Urothelium cell line (cell line): ENCODE results near the gene GSG1L.
"Not testable (repeated sequence)": the region's sequence is repeated elsewhere in the genome, so short reads cannot be mapped to it uniquely, and the experiment has no call there.

Experiments used
- DNase-seq: peaks from one replicate; pipeline ENCODE4 v3.0.0; 2011; ENCODE audit warnings: low spot score, mixed read lengths
- FAIRE-seq: peaks from 2 replicates; lab custom pipeline; 2011; peaks lifted over from hg19 to GRCh38; lab: Jason Lieb, UNC

Gene GSG1L

GRCh38 chr16:27959914-27960313, 103.6 kb downstream of the GSG1L start:
- FAIRE-seq = no peak
- DNase-seq = no peak

GRCh38 chr16:27954191-27954590, 109.3 kb downstream of the GSG1L start:
- FAIRE-seq (no peak), DNase-seq (no peak)

GRCh38 chr16:27952811-27953210, 110.7 kb downstream of the GSG1L start:
- DNase-seq (no peak), FAIRE-seq (no peak)

GRCh38 chr16:27951489-27952120, 111.9 kb downstream of the GSG1L start:
- DNase-seq (peak; percentile 18), FAIRE-seq (no peak)

GRCh38 chr16:27950206-27950887, 113.2 kb downstream of the GSG1L start:
- FAIRE-seq = no peak
- DNase-seq = no peak

- FAIRE-seq = no peak
Observed at GRCh38 chr16:27947696-27948095, 115.8 kb downstream of the GSG1L start.

GRCh38 chr16:27945233-27945973, 118.1 kb downstream of the GSG1L start:
- no peak for FAIRE-seq
- DNase-seq = no peak

More at GRCh38 chr16:27947696-27948095, 115.8 kb downstream of the GSG1L start:
- DNase-seq = no peak

GRCh38 chr16:27943766-27944165, 119.7 kb downstream of the GSG1L start:
- DNase-seq = no peak
- FAIRE-seq = no peak

GRCh38 chr16:27942071-27942470, 121.4 kb downstream of the GSG1L start:
- not testable (repeated sequence) for DNase-seq, FAIRE-seq

- FAIRE-seq = no peak
Observed at GRCh38 chr16:27935076-27935475, 128.4 kb downstream of the GSG1L start.

GRCh38 chr16:27932542-27933135, 130.9 kb downstream of the GSG1L start:
- DNase-seq (no peak), FAIRE-seq (no peak)

More at GRCh38 chr16:27935076-27935475, 128.4 kb downstream of the GSG1L start:
- no peak for DNase-seq

GRCh38 chr16:27929818-27930217, 133.7 kb downstream of the GSG1L start:
- no peak for DNase-seq
- no peak for FAIRE-seq

GRCh38 chr16:27928542-27928941, 135.0 kb downstream of the GSG1L start:
- DNase-seq (no peak), FAIRE-seq (no peak)

- DNase-seq (no peak), FAIRE-seq (no peak)
Observed at GRCh38 chr16:27927266-27927901, 136.1 kb downstream of the GSG1L start.

GRCh38 chr16:27925612-27926011, 137.9 kb downstream of the GSG1L start:
- no peak for FAIRE-seq
- DNase-seq = no peak

- FAIRE-seq (no peak), DNase-seq (no peak)
Observed at GRCh38 chr16:27924411-27925118, 138.9 kb downstream of the GSG1L start.

GRCh38 chr16:27923751-27924150, 139.8 kb downstream of the GSG1L start:
- FAIRE-seq (no peak), DNase-seq (no peak)

GRCh38 chr16:27922433-27922832, 141.1 kb downstream of the GSG1L start:
- FAIRE-seq (no peak), DNase-seq (no peak)

- FAIRE-seq (no peak), DNase-seq (no peak)
Observed at GRCh38 chr16:27921134-27921533, 142.4 kb downstream of the GSG1L start.

GRCh38 chr16:27920391-27920891, 143.1 kb downstream of the GSG1L start:
- DNase-seq = no peak
- FAIRE-seq = no peak
